SU-DHL-6 (cell line): Measurements from ENCODE around the gene DNAH3.

Experiments
- CTCF ChIP-seq: fragments of 200-600 bp; sonication (generic); IDR thresholded peaks from one replicate; pipeline ENCODE4 v1.5.1; 2017; ENCODE audit warnings: antibody characterized with exemption, mild to moderate bottlenecking, low read length, moderate library complexity; ENCODE audit not compliant: insufficient read depth, poor library complexity, severe bottlenecking
- EZH2phosphoT487 ChIP-seq: fragments of 200-600 bp; sonication (generic), shearing (Covaris generic); conservative IDR thresholded peaks from 2 replicates; pipeline ENCODE4 v1.6.1; 2018; ENCODE audit warnings: mild to moderate bottlenecking, antibody characterized with exemption, low read length, moderate library complexity, mixed read lengths

- TF ChIP-seq CTCF (no peak), EZH2phosphoT487 (no peak)
Observed at GRCh38 chr16:20950294-20950693, 200.4 kb downstream of the DNAH3 start.
